HAP-1 (cell line): ENCODE data around the gene HUNK.

ENCODE experiments used
- DNase-seq, 2 experiments: peaks; one replicate each; pipeline ENCODE4 v3.0.0-alpha.2; 2016 to 2020; ENCODE audit warnings: low spot score in 2 of 2
- H3K27me3 ChIP-seq: fragments of 250-450 bp; sonication (Bioruptor Pico); 2 replicates; pipeline ENCODE4 v1.5.1; 2020; ENCODE audit warnings: low read depth, mild to moderate bottlenecking, moderate library complexity
- H3K36me3 ChIP-seq: fragments of 250-450 bp; sonication (Bioruptor Pico); replicated peaks from 2 replicates; pipeline ENCODE4 v1.5.1; 2020; ENCODE audit warnings: mild to moderate bottlenecking
- H3K4me1 ChIP-seq: fragments of 250-450 bp; sonication (Bioruptor Pico); 2 replicates; pipeline ENCODE4 v1.5.1; 2020; ENCODE audit warnings: mild to moderate bottlenecking
- H3K4me3 ChIP-seq: fragments of 250-450 bp; sonication (Bioruptor Pico); 2 replicates; pipeline ENCODE4 v1.5.1; 2020; ENCODE audit warnings: mild to moderate bottlenecking, moderate library complexity
- H3K9me3 ChIP-seq: fragments of 250-450 bp; sonication (Bioruptor Pico); 2 replicates; pipeline ENCODE4 v1.5.1; 2020; ENCODE audit warnings: mild to moderate bottlenecking, moderate library complexity
- in situ Hi-C: fragments of 300-500 bp; cut with MboI; formaldehyde crosslinking; loops from 3 replicates; pipeline ENCODE4 v1.14.3; 2020; ENCODE audit warnings: low sequenced_read_pairs, inconsistent platforms, mixed read lengths

The HUNK gene

DNA sequence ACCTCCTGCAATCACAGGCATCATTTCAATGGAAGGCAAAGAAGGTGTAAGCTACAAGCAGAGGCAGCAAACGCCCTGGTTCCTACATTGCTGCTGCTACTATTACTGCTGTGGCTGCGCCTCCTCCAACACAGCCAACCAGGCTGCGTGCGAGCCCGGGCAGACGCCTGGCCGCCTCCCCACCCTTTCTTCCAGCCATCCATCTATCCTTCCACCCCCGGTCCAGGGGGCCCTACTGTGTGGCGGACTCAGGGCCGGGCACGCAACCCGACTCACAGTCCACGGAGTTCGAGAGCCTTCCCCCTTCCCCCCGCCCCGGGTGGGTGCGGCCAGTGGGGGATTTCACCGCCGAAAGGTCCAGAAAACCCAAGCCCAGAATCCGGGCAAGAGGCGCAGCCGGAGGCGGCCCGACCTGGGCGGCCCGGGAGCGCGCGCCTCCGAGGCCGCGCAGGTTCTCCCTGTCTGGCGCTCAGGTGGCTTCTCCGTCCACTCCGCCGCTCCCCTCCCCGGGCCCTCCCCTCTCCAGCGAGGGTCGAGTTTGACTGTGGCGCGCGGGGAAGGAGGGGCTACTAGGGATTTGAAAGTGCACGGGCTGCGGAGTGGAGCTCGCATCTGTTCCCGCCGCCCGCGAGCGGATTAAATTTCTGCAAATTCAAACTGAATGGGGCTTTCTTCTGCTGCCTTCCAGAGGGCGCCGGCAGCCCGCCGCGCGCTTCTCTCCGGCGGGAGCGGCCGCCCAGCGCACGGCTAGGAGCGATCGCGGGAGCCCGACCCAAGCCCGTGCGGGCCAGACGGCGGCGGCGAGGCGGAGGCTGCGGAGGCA lies at the start of gene HUNK:
Gene HUNK, plus strand, starts transcription at position 569 of the 823 bp plus-strand sequence. CDS start 655 bp downstream, outside the sequence.
- Histone ChIP-seq H3K27me3 (no peaks in the 10 kb centered on the region; the same call in 1 of the 2 replicates), H3K4me1 (peaks cover 4% of the 10 kb centered on the region), H3K4me3 (peak within 1 kb of the TSS; percentile 72), H3K36me3 (no peaks in the 10 kb centered on the region), H3K9me3 (no peaks in the 10 kb centered on the region)
- peak; percentile 63 to 88 for DNase-seq
- in situ Hi-C loops = no loop called here

DNA sequence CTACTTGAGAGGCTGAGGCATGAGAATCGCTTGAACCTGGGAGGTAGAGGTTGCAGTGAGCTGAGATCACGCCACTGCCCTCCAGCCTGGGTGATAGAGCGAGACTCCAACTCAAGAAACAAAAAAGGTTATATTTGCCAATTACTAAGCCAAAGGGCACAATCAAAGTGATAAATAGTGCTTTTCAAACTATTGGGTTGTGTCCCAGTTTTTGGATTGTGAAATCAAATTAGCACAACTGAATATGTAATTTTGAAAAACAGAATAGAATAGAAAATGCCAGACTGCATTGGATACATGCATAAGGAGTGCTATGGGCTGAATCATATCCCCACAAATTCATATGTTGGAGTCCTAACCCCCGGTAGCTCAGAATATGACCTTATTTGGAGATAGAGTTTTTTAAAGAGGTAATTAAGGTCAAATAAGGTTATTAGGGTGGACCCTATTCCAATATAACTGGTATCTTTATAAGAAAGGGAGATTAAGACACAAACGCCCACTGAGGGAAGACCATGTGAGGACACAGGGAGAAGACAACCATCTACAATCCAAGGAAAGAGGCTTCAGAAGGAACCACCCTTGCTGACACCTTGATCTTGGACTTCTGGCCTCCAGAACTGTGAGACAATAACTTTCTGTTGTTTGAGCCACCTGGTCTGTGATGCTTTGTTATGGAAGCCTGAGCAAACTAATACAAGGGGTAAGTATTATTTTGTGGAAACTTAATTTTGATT lies 42.9 kb upstream of the HUNK start:
- no peaks in the 10 kb centered on the region for H3K27me3 ChIP-seq
- in situ Hi-C loops = no loop called here
- DNase-seq = no peak
- no peaks in the 10 kb centered on the region for H3K36me3 ChIP-seq
- H3K9me3 ChIP-seq = no peaks in the 10 kb centered on the region
- no peaks in the 10 kb centered on the region for H3K4me1 ChIP-seq
- H3K4me3 ChIP-seq = no peak overlapping the region

DNA sequence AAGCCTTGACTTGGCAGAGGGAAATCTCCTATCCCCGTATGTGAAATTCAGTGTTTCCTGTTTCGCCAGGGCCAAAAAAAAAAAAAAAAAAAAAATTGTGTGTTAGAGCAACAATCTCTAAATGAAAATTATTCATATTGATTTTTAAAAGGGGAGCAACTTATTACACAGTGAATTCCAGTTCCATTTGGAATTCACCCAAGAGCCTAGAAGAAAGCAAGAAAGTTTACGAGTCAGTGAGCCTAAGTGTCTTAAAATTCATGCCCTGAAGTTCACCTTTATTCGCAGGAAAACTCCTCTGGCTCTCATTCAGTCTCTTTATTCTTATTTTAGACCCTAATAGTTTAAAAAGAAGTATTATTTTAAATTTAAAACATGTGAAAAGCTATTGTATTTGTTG lies 42.1 kb upstream of the HUNK start:
- DNase-seq = no peak
- H3K36me3 ChIP-seq = no peaks in the 10 kb centered on the region
- H3K4me1 ChIP-seq = no peaks in the 10 kb centered on the region
- no peaks in the 10 kb centered on the region for H3K27me3 ChIP-seq
- no peak overlapping the region for H3K4me3 ChIP-seq
- no peaks in the 10 kb centered on the region for H3K9me3 ChIP-seq
- in situ Hi-C loops = no loop called here

DNA sequence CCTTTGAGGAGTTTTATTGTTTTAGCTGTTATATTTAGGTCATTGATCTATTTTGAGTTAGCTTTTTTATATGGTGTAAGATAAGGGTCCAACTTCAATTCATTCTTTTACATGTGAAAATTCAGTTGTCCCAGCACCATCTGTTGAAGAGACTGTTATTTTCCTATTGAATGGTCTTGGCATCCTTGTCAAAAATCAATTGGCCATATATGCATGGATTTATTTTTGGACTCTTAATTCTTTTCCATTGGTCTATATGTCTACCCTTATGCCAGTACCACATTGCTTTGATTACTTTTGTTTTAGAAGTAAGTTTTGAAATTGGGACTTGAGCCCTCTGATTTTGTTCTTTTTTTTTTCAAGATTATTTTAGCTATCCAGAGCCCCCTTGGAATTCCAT lies 35.8 kb upstream of the HUNK start:
- Histone ChIP-seq H3K27me3 (peaks cover 4% of the 10 kb centered on the region; the same call in 1 of the 2 replicates), H3K4me3 (no peak overlapping the region), H3K9me3 (no peaks in the 10 kb centered on the region), H3K4me1 (no peaks in the 10 kb centered on the region), H3K36me3 (no peaks in the 10 kb centered on the region)
- no peak for DNase-seq
- in situ Hi-C loops = no loop called here

DNA sequence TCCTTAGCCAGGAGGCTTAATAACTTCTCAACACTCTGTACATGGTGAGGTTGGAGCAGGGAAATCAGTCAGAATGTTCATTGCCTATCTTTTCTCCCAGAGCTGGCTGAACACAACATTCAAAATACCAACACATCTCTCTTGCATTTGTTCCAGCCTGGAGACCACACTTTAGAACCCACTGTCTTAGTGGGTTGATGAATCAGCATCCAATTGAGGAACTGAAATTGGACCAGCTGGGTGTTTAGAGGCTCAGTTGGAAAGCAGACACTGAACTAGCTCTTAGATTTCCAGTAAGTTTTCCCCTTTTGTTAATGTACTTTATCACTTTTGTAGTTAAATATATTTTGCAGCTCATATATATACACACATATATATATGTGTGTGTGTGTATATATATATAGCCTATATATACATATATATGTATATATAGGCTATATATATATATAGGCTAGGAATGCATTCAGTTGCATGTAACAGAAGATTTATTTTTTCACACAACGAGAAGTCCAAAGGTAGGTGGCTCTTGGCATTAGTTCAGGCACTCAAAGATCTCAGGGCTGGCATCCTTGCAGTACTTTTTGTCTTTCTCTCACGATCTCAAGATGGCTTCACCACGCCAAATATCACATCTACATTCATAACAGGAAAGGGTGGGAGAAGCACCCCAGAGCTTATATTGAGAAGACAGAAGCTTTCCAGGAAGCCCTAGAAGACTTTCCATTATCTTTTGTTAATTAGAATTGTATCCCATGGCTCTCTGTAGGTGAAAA lies 35.0 kb upstream of the HUNK start:
- Histone ChIP-seq H3K4me3 (no peak overlapping the region), H3K4me1 (no peaks in the 10 kb centered on the region), H3K9me3 (no peaks in the 10 kb centered on the region), H3K27me3 (peaks cover 4% of the 10 kb centered on the region; the same call in 1 of the 2 replicates), H3K36me3 (no peaks in the 10 kb centered on the region)
- in situ Hi-C loops = no loop called here
- no peak for DNase-seq

DNA sequence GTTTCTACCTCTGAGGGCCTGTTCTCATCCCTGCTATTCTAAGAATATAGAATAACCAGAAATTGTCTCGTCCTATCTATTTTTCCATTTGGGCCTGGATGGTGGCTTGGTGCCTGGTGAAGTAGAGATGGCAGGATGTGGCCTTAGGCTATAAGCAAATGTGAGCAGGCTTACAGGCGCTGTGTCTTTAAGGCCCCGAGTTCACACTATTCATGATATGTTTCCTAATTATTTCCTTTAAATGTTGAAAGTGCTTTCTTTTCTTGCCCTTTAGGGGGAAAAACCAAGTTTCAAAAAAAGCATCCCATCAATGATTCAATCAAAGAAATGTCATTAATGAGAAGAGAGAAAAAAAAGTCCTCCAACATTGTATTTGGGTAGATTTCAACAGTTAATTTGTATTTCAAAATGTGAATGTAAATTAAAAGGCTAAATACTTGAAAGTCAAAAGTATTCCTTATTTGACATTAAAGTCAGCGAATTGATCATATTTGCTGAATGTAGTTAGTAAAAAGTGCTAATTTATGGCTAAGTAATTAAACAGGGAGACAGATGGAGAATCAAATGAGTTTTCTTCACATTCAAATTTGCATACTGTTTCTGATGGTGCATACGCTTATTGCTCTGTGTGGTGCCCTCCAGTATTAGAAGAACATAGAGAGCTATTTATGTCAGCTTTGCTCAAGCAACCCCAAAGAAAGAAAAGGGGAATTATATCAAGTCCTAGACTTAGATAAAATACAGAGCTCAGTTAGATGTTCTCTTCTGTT lies 34.0 kb upstream of the HUNK start:
- H3K4me1 ChIP-seq = no peaks in the 10 kb centered on the region
- no peaks in the 10 kb centered on the region for H3K36me3 ChIP-seq
- peaks cover 4% of the 10 kb centered on the region; the same call in 1 of the 2 replicates for H3K27me3 ChIP-seq
- no peak overlapping the region for H3K4me3 ChIP-seq
- in situ Hi-C loops = no loop called here
- no peaks in the 10 kb centered on the region for H3K9me3 ChIP-seq
- no peak for DNase-seq

DNA sequence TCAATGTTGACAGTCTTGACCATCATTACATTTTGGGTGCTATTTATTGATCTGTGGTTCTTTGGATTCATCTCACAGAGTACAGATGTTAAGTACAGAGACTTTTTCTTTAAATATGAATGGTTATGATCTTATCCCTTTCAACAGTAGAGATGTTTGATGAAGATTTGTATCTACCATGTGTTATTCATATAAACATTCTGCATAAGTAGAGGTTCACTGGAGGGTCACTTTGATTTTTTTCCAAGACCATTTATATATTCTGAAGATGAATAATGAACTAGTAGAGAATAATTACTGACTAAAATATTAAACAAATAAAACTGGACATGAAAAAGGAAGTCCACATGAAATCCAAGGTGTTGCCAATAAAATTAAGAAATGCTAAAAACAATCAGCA lies 28.6 kb upstream of the HUNK start:
- Histone ChIP-seq H3K9me3 (no peaks in the 10 kb centered on the region), H3K27me3 (no peaks in the 10 kb centered on the region), H3K4me1 (no peaks in the 10 kb centered on the region), H3K36me3 (no peaks in the 10 kb centered on the region), H3K4me3 (no peak overlapping the region)
- DNase-seq = no peak
- in situ Hi-C loops = no loop called here

DNA sequence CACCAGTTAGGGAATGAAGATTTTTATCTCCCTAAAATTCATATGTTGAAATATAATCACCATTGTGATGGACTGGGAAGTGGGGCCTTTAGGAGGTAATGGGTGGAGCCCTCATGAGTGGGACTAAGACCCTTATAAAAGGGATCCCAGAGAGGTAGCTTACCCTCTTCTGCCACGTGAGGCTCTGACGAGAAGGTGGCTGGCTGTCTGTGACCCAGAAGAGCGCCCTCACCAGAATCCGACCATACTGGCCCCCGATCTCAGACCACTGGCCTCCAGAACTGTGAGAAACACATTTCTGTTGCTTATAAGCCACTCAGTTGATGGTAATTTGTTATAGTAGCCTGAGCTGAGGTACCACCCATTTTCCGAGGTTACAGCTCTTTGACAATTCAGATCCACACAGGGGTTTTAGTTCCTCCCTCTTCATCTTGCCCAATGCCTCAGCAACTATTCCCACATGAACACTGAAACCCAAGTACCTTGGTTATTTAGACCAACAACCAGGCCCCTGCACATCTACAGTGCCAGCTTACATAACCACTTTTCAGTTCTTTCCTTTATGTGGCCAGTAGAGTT lies 27.6 kb upstream of the HUNK start:
- no peak overlapping the region for H3K4me3 ChIP-seq
- no peaks in the 10 kb centered on the region for H3K9me3 ChIP-seq
- in situ Hi-C loops = no loop called here
- no peaks in the 10 kb centered on the region for H3K4me1 ChIP-seq
- no peaks in the 10 kb centered on the region for H3K27me3 ChIP-seq
- H3K36me3 ChIP-seq = no peaks in the 10 kb centered on the region
- no peak for DNase-seq

DNA sequence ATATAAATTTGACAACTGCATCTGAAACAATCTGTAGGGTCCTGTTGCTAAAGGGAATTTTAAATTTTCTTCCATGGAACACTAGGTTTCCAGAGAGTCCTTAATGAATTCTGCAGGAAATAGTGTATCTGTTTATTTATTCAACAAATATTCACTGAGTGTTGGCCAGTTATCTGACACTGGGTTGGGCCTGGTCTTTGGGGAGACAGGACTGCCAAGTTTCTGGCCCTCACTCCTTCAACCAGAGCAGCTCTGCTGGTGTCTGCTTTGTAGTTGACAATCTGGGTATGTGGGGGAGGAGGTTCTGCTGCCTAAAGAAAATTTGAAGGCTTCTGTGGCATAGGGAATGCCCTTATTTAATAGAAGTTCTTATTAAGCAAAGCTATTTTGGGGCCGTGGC lies 26.1 kb upstream of the HUNK start:
- Histone ChIP-seq H3K4me3 (no peak overlapping the region), H3K36me3 (no peaks in the 10 kb centered on the region), H3K4me1 (no peaks in the 10 kb centered on the region), H3K27me3 (no peaks in the 10 kb centered on the region), H3K9me3 (no peaks in the 10 kb centered on the region)
- DNase-seq = no peak
- in situ Hi-C loops = no loop called here

DNA sequence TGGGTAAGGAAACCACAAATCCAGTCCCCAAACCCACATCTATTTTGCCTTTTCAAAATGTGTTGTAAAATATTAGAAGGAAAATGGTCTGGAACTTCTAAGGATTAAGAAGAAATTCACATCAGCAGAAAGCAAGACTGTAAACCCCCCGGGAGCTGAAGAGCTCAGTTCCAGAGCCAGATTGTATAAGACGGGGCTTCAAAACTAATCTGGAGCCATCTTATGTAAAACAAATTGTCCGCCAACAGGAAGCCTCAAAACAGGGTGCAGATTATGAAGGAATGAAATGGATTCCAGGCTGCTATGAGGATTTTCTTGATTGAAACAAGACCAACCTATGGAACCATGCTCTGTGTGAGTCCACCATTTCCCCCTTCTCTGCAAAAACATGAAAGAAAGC lies 25.1 kb upstream of the HUNK start:
- DNase-seq = no peak
- in situ Hi-C loops = no loop called here
- no peaks in the 10 kb centered on the region for H3K36me3 ChIP-seq

DNA sequence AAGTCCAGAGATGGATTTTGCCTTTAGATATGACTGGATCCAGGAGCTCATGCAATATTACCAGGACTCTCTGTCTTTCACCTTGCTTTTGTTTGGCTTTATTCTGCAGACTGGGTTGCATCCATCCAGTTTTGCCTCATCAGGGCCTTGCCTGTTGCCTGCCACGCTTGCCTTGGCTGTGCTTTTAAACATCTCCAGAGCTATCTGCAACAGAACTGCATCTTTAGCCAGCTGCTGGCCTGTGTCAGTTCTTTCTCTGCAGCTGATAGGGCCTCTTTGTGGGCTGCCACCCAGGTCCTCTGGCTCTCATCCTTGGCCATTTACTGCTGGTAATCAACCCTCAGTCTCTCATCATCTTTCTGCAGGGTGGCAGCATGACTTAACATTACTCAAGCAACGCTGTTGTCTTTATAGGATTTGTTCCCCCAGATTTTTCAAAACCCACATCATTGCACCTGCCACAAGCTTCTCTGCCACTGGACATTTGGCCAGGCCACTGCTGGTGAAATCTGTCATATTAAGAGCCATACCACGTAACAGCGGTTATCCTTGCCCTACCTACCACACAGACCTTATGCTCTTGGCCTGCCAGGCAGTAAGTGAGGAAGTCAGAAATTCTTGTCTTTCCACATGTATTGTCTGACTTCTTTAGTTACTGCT lies 24.4 kb upstream of the HUNK start:
- Histone ChIP-seq H3K9me3 (no peaks in the 10 kb centered on the region), H3K4me1 (no peaks in the 10 kb centered on the region), H3K36me3 (no peaks in the 10 kb centered on the region), H3K27me3 (no peaks in the 10 kb centered on the region), H3K4me3 (no peak overlapping the region)
- no peak for DNase-seq
- in situ Hi-C loops = no loop called here

More for the DNA sequence above, 25.1 kb upstream of the HUNK start:
- Histone ChIP-seq H3K27me3 (no peaks in the 10 kb centered on the region), H3K4me3 (no peak overlapping the region), H3K4me1 (no peaks in the 10 kb centered on the region), H3K9me3 (no peaks in the 10 kb centered on the region)

DNA sequence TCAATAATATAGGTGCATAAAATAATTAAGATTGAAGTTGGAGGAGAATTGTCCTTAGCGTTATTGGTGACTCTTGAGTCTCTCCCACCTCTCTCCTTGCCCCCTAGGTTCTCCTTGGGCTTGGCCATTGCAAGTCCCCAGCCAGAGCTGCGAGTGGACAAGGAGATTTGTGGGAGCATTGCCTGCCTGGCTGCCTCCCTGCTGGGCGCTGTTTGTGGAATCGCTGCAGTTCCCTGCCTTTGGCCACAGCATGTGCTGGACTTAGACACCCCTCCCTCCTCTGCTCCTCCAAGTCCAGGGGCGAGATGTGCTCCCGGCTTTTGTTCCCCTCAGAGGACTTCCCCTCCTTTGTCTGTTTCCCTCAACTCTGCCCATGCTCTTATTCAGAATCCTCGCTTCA lies 21.9 kb upstream of the HUNK start:
- Histone ChIP-seq H3K4me1 (no peaks in the 10 kb centered on the region), H3K4me3 (no peak overlapping the region), H3K9me3 (no peaks in the 10 kb centered on the region), H3K27me3 (no peaks in the 10 kb centered on the region), H3K36me3 (no peaks in the 10 kb centered on the region)
- no peak for DNase-seq
- in situ Hi-C loops = no loop called here
